ENCODE measurements around the gene MT1E. TPM values are rescaled to one million over a fixed set of nuclear protein-coding genes. Genes with fewer than 3 reads are reported as not detected.
"Not testable (repeated sequence)": the region's sequence is repeated elsewhere in the genome, so short reads cannot be mapped to it uniquely, and the experiment has no call there.

Gene MT1E
- total RNA-seq, 2 donors from 2014 or later = 5.5 TPM; not detected in 1

DNA sequence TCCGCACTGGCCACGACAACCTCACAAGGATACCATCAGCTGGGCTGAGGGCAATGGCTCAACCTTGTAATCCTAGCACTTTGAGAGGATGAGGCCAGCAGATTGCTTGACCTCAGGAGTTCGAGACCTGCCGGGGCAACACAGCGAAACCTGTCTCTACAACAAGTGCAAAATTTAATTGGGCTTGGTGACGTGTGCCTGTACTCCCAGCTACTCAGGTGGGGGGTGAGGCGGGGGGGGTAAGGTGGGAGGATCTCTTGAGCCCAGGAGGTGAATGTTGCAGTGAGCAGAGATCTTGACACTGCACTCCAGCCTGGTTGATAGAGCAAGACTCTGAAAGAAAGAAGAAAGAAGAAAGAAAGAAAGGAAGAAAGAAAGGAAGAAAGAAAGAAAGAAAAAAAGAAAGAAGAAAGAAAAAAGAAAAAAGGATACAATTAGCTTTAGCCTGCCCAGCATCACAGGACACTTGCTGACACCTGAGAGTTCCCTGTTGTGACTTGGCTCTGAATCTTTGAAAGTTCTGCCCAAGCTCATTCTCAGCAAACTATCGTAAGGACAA lies 5.2 kb upstream of the MT1E start:
- Mint-ChIP-seq H3K4me1 (peaks cover 28% of the 10 kb centered on the region), H3K36me3 (ENCODE audit: low read depth) (no peaks in the 10 kb centered on the region), H3K27me3 (ENCODE audit: insufficient read depth) (peaks cover 86% of the 10 kb centered on the region), H3K4me3 (no peak overlapping the region), H3K27ac (no peak overlapping the region), H3K9me3 (no peaks in the 10 kb centered on the region)
- Histone ChIP-seq H3K27me3 (ENCODE audit: control insufficient read depth, insufficient read depth, low read length, poor library complexity, severe bottlenecking) (peaks cover 62% of the 10 kb centered on the region), H3K4me3 (ENCODE audit: low read length) (no peak overlapping the region), H3K36me3 (ENCODE audit: control insufficient read depth, insufficient read depth, low read length) (no peaks in the 10 kb centered on the region), H3K27ac (ENCODE audit: low read depth, low read length) (no peak overlapping the region), H3K9me3 (ENCODE audit: control insufficient read depth, low read length) (peaks cover 6% of the 10 kb centered on the region), H3K4me1 (ENCODE audit: control insufficient read depth, insufficient read depth, low read length) (no peaks in the 10 kb centered on the region), H3K9ac (ENCODE audit: extremely low read depth, low read length, poor library complexity, severe bottlenecking) (no peak overlapping the region)
- no peak for DNase-seq
- TF ChIP-seq, protein P1, sequence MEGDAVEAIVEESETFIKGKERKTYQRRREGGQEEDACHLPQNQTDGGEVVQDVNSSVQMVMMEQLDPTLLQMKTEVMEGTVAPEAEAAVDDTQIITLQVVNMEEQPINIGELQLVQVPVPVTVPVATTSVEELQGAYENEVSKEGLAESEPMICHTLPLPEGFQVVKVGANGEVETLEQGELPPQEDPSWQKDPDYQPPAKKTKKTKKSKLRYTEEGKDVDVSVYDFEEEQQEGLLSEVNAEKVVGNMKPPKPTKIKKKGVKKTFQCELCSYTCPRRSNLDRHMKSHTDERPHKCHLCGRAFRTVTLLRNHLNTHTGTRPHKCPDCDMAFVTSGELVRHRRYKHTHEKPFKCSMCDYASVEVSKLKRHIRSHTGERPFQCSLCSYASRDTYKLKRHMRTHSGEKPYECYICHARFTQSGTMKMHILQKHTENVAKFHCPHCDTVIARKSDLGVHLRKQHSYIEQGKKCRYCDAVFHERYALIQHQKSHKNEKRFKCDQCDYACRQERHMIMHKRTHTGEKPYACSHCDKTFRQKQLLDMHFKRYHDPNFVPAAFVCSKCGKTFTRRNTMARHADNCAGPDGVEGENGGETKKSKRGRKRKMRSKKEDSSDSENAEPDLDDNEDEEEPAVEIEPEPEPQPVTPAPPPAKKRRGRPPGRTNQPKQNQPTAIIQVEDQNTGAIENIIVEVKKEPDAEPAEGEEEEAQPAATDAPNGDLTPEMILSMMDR (conservative IDR thresholded peaks at IDR 0.05) = no peak
- 80 to 88% methylated on average over 3 to 7 of the region's 8 CpGs for WGBS, 2 experiments (ENCODE audit: insufficient coverage in 1 of 2, insufficient read length in 1 of 2)

DNA sequence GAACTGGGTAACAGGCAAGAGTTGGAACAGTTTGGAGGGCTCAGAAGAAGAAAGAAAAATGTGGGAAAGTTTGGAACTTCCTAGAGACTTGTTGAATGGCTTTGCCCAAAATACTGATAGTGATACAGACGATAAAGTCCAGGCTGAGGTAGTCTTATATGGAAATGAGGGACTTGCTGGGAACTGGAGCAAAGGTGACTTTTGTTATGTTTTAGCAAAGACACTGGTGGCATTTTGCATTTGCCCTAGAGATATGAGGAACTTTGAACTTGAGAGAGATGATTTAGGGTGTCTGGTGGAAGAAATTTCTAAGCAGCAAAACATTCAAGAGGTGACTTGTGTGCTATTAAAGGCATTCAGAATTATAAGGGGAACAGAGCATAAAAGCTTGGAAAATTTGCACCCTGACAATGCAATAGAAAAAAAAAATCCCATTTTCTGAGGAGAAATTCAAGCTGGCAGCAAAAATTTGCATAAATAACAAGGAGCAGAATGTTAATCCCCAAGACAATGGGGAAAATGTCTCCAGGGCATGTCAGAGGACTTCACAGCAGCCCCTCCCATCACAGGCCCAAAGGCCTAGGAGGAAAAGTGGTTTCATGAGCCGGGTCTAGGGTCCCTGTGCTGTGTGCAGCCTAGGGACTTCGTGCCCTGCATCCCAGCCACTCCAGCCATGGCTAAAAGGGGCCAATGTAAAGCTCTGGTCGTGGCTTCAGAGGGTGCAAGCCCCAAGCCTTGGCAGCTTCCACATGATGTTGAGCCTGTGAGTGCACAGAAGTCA lies 3.7 kb upstream of the MT1E start:
- not testable (repeated sequence) for H3K9me3 ChIP-seq (ENCODE audit: control insufficient read depth, low read length); H3K27ac ChIP-seq (ENCODE audit: low read depth, low read length); H3K9me3 Mint-ChIP-seq; H3K4me3 Mint-ChIP-seq; H3K4me3 ChIP-seq (ENCODE audit: low read length); H3K36me3 Mint-ChIP-seq (ENCODE audit: low read depth); H3K36me3 ChIP-seq (ENCODE audit: control insufficient read depth, insufficient read depth, low read length); H3K4me1 ChIP-seq (ENCODE audit: control insufficient read depth, insufficient read depth, low read length); H3K9ac ChIP-seq (ENCODE audit: extremely low read depth, low read length, poor library complexity, severe bottlenecking); H3K27ac Mint-ChIP-seq
- DNase-seq = peak; percentile 52
- 40 to 43% methylated on average over 4 of the region's 4 CpGs for WGBS, 2 experiments (ENCODE audit: insufficient coverage in 1 of 2, insufficient read length in 1 of 2)
- Mint-ChIP-seq H3K27me3 (ENCODE audit: insufficient read depth) (peaks cover 86% of the 10 kb centered on the region), H3K4me1 (peaks cover 25% of the 10 kb centered on the region)
- H3K27me3 ChIP-seq (ENCODE audit: control insufficient read depth, insufficient read depth, low read length, poor library complexity, severe bottlenecking) = peaks cover 63% of the 10 kb centered on the region

DNA sequence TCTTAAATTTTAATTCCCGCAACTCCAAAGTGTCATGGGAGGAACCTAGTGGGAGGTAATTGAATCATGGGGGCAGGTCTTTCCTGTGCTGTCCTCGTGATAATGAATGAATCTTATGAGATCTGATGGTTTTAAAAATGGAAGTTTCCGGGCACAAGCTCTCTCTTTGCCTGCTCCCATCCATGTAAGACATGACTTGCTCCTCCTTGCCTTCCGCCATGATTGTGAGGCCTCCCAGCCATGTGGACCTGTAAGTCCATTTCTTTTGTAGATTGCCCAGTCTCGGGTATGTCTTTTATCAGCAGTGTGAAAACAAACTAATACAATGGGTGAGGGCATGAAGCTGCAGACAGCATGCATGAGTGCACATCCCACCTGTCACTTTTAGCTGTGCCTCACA lies 2.4 kb upstream of the MT1E start:
- not testable (repeated sequence) for DNase-seq; H3K27ac ChIP-seq (ENCODE audit: low read depth, low read length); H3K36me3 Mint-ChIP-seq (ENCODE audit: low read depth); H3K27ac Mint-ChIP-seq; H3K36me3 ChIP-seq (ENCODE audit: control insufficient read depth, insufficient read depth, low read length); H3K4me3 ChIP-seq (ENCODE audit: low read length); H3K4me1 ChIP-seq (ENCODE audit: control insufficient read depth, insufficient read depth, low read length); H3K9me3 ChIP-seq (ENCODE audit: control insufficient read depth, low read length); H3K9me3 Mint-ChIP-seq; H3K4me3 Mint-ChIP-seq; H3K9ac ChIP-seq (ENCODE audit: extremely low read depth, low read length, poor library complexity, severe bottlenecking)
- peaks cover 59% of the 10 kb centered on the region for H3K27me3 ChIP-seq (ENCODE audit: control insufficient read depth, insufficient read depth, low read length, poor library complexity, severe bottlenecking)
- Mint-ChIP-seq H3K4me1 (peaks cover 25% of the 10 kb centered on the region), H3K27me3 (ENCODE audit: insufficient read depth) (peaks cover 80% of the 10 kb centered on the region)
- 89 to 94% methylated on average over 2 to 5 of the region's 5 CpGs for WGBS, 2 experiments (ENCODE audit: insufficient coverage in 1 of 2, insufficient read length in 1 of 2)

DNA sequence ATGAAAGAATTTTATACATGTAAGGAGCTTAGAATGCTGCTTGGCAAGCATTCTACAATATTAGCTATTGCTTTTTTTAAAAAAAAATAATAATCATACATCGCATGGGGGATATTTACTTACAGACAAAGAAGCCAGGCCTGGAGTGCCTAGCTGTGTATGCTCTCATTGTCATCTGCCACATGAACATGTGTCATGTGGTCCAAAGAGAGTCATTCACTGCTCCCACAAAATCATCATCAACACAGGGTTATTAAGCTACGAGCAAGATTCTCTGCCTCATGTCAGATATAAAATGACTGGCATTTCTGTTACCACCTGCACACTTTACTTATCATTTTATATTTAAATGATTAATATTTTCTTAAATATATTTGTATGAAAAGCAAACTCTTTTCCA lies 1.9 kb upstream of the MT1E start:
- WGBS, 2 experiments (ENCODE audit: insufficient coverage in 1 of 2, insufficient read length in 1 of 2) = 95 to 100% methylated on average over 2 of the region's 2 CpGs
- H3K27ac ChIP-seq (ENCODE audit: low read depth, low read length) = no peak overlapping the region
- TF ChIP-seq, protein P1 (conservative IDR thresholded peaks at IDR 0.05) = no peak
- no peak for DNase-seq
- Mint-ChIP-seq H3K9me3 (no peaks in the 10 kb centered on the region), H3K36me3 (ENCODE audit: low read depth) (no peaks in the 10 kb centered on the region), H3K27me3 (ENCODE audit: insufficient read depth) (peaks cover 80% of the 10 kb centered on the region), H3K4me1 (peaks cover 25% of the 10 kb centered on the region), H3K4me3 (no peak overlapping the region), H3K27ac (no peak overlapping the region)
- no peak overlapping the region for H3K9ac ChIP-seq (ENCODE audit: extremely low read depth, low read length, poor library complexity, severe bottlenecking)
- no peaks in the 10 kb centered on the region for H3K4me1 ChIP-seq (ENCODE audit: control insufficient read depth, insufficient read depth, low read length)
- peaks cover 59% of the 10 kb centered on the region for H3K27me3 ChIP-seq (ENCODE audit: control insufficient read depth, insufficient read depth, low read length, poor library complexity, severe bottlenecking)
- no peaks in the 10 kb centered on the region for H3K36me3 ChIP-seq (ENCODE audit: control insufficient read depth, insufficient read depth, low read length)
- H3K9me3 ChIP-seq (ENCODE audit: control insufficient read depth, low read length) = peaks cover 6% of the 10 kb centered on the region
- no peak overlapping the region for H3K4me3 ChIP-seq (ENCODE audit: low read length)
